GM18868 (cell line): ENCODE data around the gene NDUFS4.
"Not testable (repeated sequence)": the region's sequence is repeated elsewhere in the genome, so short reads cannot be mapped to it uniquely, and the experiment has no call there.

Source experiments
- ATAC-seq: cut with Tn5 transposase; IDR thresholded peaks from one replicate; pipeline ENCODE4 v1.9.1; 2021; ENCODE audit warnings: mild to moderate bottlenecking, moderate library complexity; ENCODE audit not compliant: unreplicated experiment

NDUFS4 gene

GRCh38 chr5:53649352-53649751 lies 88.9 kb downstream of the NDUFS4 start:
- ATAC-seq, result no peak

- ATAC-seq, result not testable (repeated sequence)
Measured at GRCh38 chr5:53660573-53660972, 100.1 kb downstream of the NDUFS4 start.

GRCh38 chr5:53665313-53665712 lies 104.9 kb downstream of the NDUFS4 start:
- not testable (repeated sequence) for ATAC-seq

GRCh38 chr5:53667621-53668020 lies 107.2 kb downstream of the NDUFS4 start:
- no peak for ATAC-seq

GRCh38 chr5:53671447-53671846 lies 111.0 kb downstream of the NDUFS4 start:
- no peak for ATAC-seq

- no peak for ATAC-seq
Measured at GRCh38 chr5:53674121-53674520, 113.7 kb downstream of the NDUFS4 start.

GRCh38 chr5:53677632-53678031 lies 117.2 kb downstream of the NDUFS4 start:
- ATAC-seq, result no peak

- ATAC-seq, result no peak
Measured at GRCh38 chr5:53678981-53679660, 118.7 kb downstream of the NDUFS4 start.

GRCh38 chr5:53681079-53681478 lies 120.6 kb downstream of the NDUFS4 start:
- no peak for ATAC-seq

- no peak for ATAC-seq
Measured at GRCh38 chr5:53691014-53691413, 130.6 kb downstream of the NDUFS4 start.

- ATAC-seq, result no peak
Measured at GRCh38 chr5:53694520-53695022, 134.1 kb downstream of the NDUFS4 start.

GRCh38 chr5:53710405-53710804 lies 150.0 kb downstream of the NDUFS4 start:
- ATAC-seq, result not testable (repeated sequence)

- no peak for ATAC-seq
Measured at GRCh38 chr5:53712327-53712726, 151.9 kb downstream of the NDUFS4 start.

GRCh38 chr5:53713978-53714666 lies 153.7 kb downstream of the NDUFS4 start:
- ATAC-seq, result no peak

- ATAC-seq, result no peak
Measured at GRCh38 chr5:53714667-53715010, 154.2 kb downstream of the NDUFS4 start.

- no peak for ATAC-seq
Measured at GRCh38 chr5:53726121-53726520, 165.7 kb downstream of the NDUFS4 start.

GRCh38 chr5:53730943-53731342 lies 170.5 kb downstream of the NDUFS4 start:
- ATAC-seq, result no peak
